IMR-90 (cell line): ENCODE data around the gene CDH2. TPM values are rescaled to one million over a fixed set of nuclear protein-coding genes. Genes with fewer than 3 reads are reported as not detected.
A peak's percentile ranks its signal among the peaks of the same experiment; 100 is the strongest.

Source experiments
- ATAC-seq: fragments of 200-7000 bp; cut with Tn5 transposase; 2 replicates; pipeline ENCODE4 v1.9.1; 2020; ENCODE audit warnings: low read depth, mild to moderate bottlenecking, moderate library complexity
- BruUV-seq: library from RNA; stranded (reverse); fragments of 400-500 nt; replicated peaks from 2 replicates; lab custom pipeline; 2021; lab: Mats Ljungman, UMichigan
- CTCF ChIA-PET: fragments of 300-600 bp; formaldehyde crosslinking; extraction: SDS; loops from one replicate; lab custom pipeline; 2021; ENCODE audit warnings: antibody characterized with exemption; lab: Yijun Ruan, JAX
- POLR2A ChIA-PET: fragments of 300-600 bp; sonication (Branson Sonifier 250); formaldehyde crosslinking; loops from one replicate; lab custom pipeline; 2022; ENCODE audit warnings: antibody characterized with exemption; ENCODE audit not compliant: unreplicated experiment; lab: Charles Lee
- DNase-seq: peaks from one replicate; pipeline ENCODE4 v3.0.0; 2013
- H2AFZ ChIP-seq: replicated peaks from 2 replicates; pipeline ENCODE3; 2013; ENCODE audit warnings: low read length, mild to moderate bottlenecking; ENCODE audit not compliant: poor library complexity
- H2AK5ac ChIP-seq: 2 replicates; pipeline ENCODE4 v1.6.1; 2013; ENCODE audit warnings: low read depth, low read length, inconsistent platforms
- H2AK9ac ChIP-seq: replicated peaks from 2 replicates; pipeline ENCODE3; 2013; ENCODE audit warnings: mild to moderate bottlenecking, low read depth, low read length, moderate library complexity; ENCODE audit not compliant: poor library complexity
- H2BK120ac ChIP-seq: 2 replicates; pipeline ENCODE4 v1.6.1; 2013; ENCODE audit warnings: low read depth, low read length, inconsistent platforms
- H2BK15ac ChIP-seq: 3 replicates; pipeline ENCODE4 v1.6.1; 2013; ENCODE audit warnings: low read depth, low read length, inconsistent platforms
- H2BK20ac ChIP-seq: 2 replicates; pipeline ENCODE4 v1.6.1; 2013; ENCODE audit warnings: low read depth, mild to moderate bottlenecking, inconsistent platforms, low read length, moderate library complexity
- H2BK5ac ChIP-seq: 2 replicates; pipeline ENCODE4 v1.6.1; 2013; ENCODE audit warnings: mild to moderate bottlenecking, low read depth, low read length, inconsistent platforms; ENCODE audit not compliant: poor library complexity, severe bottlenecking
- H3K14ac ChIP-seq: replicated peaks from 2 replicates; pipeline ENCODE4 v1.6.1; 2013; ENCODE audit warnings: low read depth, low read length, inconsistent platforms
- H3K18ac ChIP-seq: 2 replicates; pipeline ENCODE4 v1.6.1; 2013; ENCODE audit warnings: low read depth, low read length, control low read depth
- H3K23ac ChIP-seq: 2 replicates; pipeline ENCODE4 v1.6.1; 2013; ENCODE audit warnings: low read depth, low read length, inconsistent platforms
- H3K27ac ChIP-seq: 2 replicates; pipeline ENCODE4 v1.5.1; 2013; ENCODE audit warnings: mild to moderate bottlenecking, control low read depth, low read length; ENCODE audit not compliant: insufficient read depth
- H3K27me3 ChIP-seq: 2 replicates; pipeline ENCODE4 v1.6.1; 2013; ENCODE audit warnings: low read length; ENCODE audit not compliant: control insufficient read depth, insufficient read depth
- H3K36me3 ChIP-seq: 2 replicates; pipeline ENCODE4 v1.6.1; 2013; ENCODE audit warnings: low read length, mixed read lengths; ENCODE audit not compliant: control insufficient read depth, insufficient read depth
- H3K4ac ChIP-seq: 2 replicates; pipeline ENCODE4 v1.6.1; 2013; ENCODE audit warnings: low read depth, low read length, inconsistent platforms
- H3K4me1 ChIP-seq: 2 replicates; pipeline ENCODE4 v1.6.1; 2013; ENCODE audit warnings: low read length, mixed read lengths; ENCODE audit not compliant: control insufficient read depth, insufficient read depth
- H3K4me2 ChIP-seq: 2 replicates; pipeline ENCODE4 v1.6.1; 2013; ENCODE audit warnings: low read depth, mild to moderate bottlenecking, control low read depth, low read length, moderate library complexity
- H3K4me3 ChIP-seq: 2 replicates; pipeline ENCODE4 v1.5.1; 2013; ENCODE audit warnings: low read depth, mild to moderate bottlenecking, control low read depth, low read length, moderate library complexity; ENCODE audit not compliant: insufficient read depth
- H3K56ac ChIP-seq: 2 replicates; pipeline ENCODE4 v1.6.1; 2013; ENCODE audit warnings: low read length, inconsistent platforms; ENCODE audit not compliant: insufficient read depth; ENCODE audit errors: extremely low read depth
- H3K79me1 ChIP-seq, 2 experiments: 2 replicates each; pipeline ENCODE4 v1.6.1; 2013; ENCODE audit warnings: low read length in 2 of 2, inconsistent platforms in 1 of 2, low read depth in 1 of 2
- H3K9ac ChIP-seq: 2 replicates; pipeline ENCODE4 v1.6.1; 2013; ENCODE audit warnings: low read depth, low read length, control low read depth
- H3K9me1 ChIP-seq: 2 replicates; pipeline ENCODE4 v1.6.1; 2013; ENCODE audit warnings: low read length, inconsistent platforms; ENCODE audit not compliant: insufficient read depth
- H3K9me3 ChIP-seq: 2 replicates; pipeline ENCODE4 v1.6.1; 2013; ENCODE audit warnings: low read length; ENCODE audit not compliant: control insufficient read depth, insufficient read depth
- H4K20me1 ChIP-seq: 2 replicates; pipeline ENCODE4 v1.6.1; 2013; ENCODE audit warnings: low read length, inconsistent platforms; ENCODE audit not compliant: insufficient read depth
- H4K5ac ChIP-seq: 2 replicates; pipeline ENCODE4 v1.6.1; 2013; ENCODE audit warnings: mild to moderate bottlenecking, low read depth, low read length, control low read depth
- H4K8ac ChIP-seq, 2 experiments: 2 replicates each; pipeline ENCODE4 v1.6.1; 2013; ENCODE audit warnings: low read depth in 2 of 2, low read length in 2 of 2, control low read depth in 1 of 2, inconsistent platforms in 1 of 2
- H4K91ac ChIP-seq: 2 replicates; pipeline ENCODE4 v1.6.1; 2013; ENCODE audit warnings: low read depth, low read length, inconsistent platforms; ENCODE audit not compliant: insufficient read depth
- CEBPB ChIP-seq: IDR thresholded peaks from 2 replicates; pipeline ENCODE4 v1.6.1; 2012; ENCODE audit warnings: low read depth, low read length, improper control_type of control experiment
- MAFK ChIP-seq: IDR thresholded peaks from 2 replicates; pipeline ENCODE4 v1.6.1; 2012; ENCODE audit warnings: low read depth, low read length, improper control_type of control experiment
- NFE2L2 ChIP-seq: fragments of 150-350 bp; IDR thresholded peaks from 2 replicates; pipeline ENCODE4 v1.6.1; 2016; ENCODE audit warnings: low read depth, mild to moderate bottlenecking, low read length
- WGBS, 2 experiments: methylation state at CpG; one replicate each; pipeline versions ENCODE4 v1.1.5 to v1.1.7; 2013; ENCODE audit warnings: missing lambda C conversion rate in 2 of 2; ENCODE audit not compliant: insufficient read length in 1 of 2; ENCODE audit errors: extremely low coverage in 2 of 2; 5-methylcytosine and 5-hydroxymethylcytosine counted together
- dilution Hi-C: fragments of 300-500 bp; cut with HindIII; formaldehyde crosslinking; loops from one replicate; pipeline ENCODE4 v1.14.3; 2018; ENCODE audit warnings: low sequenced_read_pairs; ENCODE audit not compliant: unreplicated experiment
- in situ Hi-C: fragments of 300-500 bp; cut with MboI; formaldehyde crosslinking; loops from 3 replicates; pipeline ENCODE4 v1.14.3; 2019; ENCODE audit warnings: low sequenced_read_pairs, inconsistent platforms, mixed read lengths
- intact Hi-C: fragments of 100-400 bp; cut with micrococcal nuclease; formaldehyde crosslinking; loops from 2 replicates; pipeline ENCODE4 v1.10.0; 2022
- polyA plus RNA-seq, 3 experiments: library from polyadenylated mRNA; depleted of rRNA; stranded (reverse); fragments of >200 nt; gene quantifications; 2 replicates each; pipeline ENCODE4 v1.2.3, GENCODE V29; 2012; ENCODE audit warnings: low replicate concordance in 1 of 3
- total RNA-seq: library from RNA; depleted of rRNA; stranded (reverse); fragments of >200 nt; gene quantifications from 2 replicates; pipeline ENCODE4 v1.2.3, GENCODE V29; 2012
- TF ChIP-seq, protein P1 (sequence below): fragments of 150-350 bp; IDR thresholded peaks from 2 replicates; pipeline ENCODE4 v1.6.1; 2017; ENCODE audit warnings: mild to moderate bottlenecking, antibody characterized with exemption, low read length, low read depth

The CDH2 gene
- total and polyA plus RNA-seq, 2 of the 4 experiments (the other 2 are of a cell fraction), result 55.6 to 111 TPM

DNA sequence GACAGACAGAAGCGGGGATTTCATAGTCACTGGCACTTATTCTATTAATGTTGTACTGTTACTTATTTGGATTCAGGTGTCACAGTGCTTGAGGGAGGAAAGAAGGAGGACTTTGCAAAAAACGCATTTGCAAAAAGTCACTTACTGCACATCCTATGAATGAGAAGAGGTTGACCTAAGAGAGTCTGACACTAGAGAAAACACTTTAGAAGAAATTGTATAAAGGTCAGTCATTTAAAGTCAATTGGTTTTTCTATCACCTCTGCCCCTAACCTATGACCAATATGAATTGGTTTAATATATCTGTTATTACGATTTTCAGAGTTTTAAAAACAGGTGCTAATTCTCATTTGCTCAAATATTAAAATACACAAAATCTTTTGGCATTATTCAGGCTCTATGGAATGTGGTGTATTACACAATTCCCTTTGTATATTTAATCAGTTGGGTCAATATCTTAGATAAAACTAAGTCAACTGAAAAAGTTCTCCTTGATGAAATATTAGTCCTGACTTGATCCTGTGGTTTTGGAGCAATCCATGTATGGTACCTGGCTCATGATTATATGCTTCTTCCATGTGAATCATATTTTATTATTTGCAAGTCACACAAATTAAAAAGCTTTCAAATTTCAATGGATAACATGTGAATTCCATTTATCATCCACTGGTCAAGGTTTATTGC lies 157.4 kb downstream of the CDH2 start:
- CTCF ChIA-PET, result no interaction called here
- H3K18ac ChIP-seq, result no peak overlapping the region; the same call in 1 of the 2 replicates
- H3K79me1 ChIP-seq, result peaks cover 7 to 8% of the 10 kb centered on the region in 2 experiments
- no peak overlapping the region for H2AK9ac ChIP-seq
- H3K4me2 ChIP-seq, result no peak overlapping the region
- no peak overlapping the region for H4K91ac ChIP-seq
- peak; percentile 35 for DNase-seq
- no peak overlapping the region for H4K5ac ChIP-seq
- intact Hi-C loops, result loop anchor here (5.0 to 10.0 kb wide), 3 partner anchors 78 to 415 kb away; no protein-coding TSS in a partner anchor
- no peak overlapping the region for H2AK5ac ChIP-seq
- H3K4me1 ChIP-seq, result no peaks in the 10 kb centered on the region
- no peak overlapping the region for H2BK20ac ChIP-seq
- ATAC-seq, result no peak; the same call in 1 of the 2 replicates
- in situ Hi-C loops, result loop anchor here (10.0 kb wide), 1 partner anchor 165 kb away; no protein-coding TSS in a partner anchor
- H3K14ac ChIP-seq, result no peak overlapping the region
- TF ChIP-seq, protein P1, sequence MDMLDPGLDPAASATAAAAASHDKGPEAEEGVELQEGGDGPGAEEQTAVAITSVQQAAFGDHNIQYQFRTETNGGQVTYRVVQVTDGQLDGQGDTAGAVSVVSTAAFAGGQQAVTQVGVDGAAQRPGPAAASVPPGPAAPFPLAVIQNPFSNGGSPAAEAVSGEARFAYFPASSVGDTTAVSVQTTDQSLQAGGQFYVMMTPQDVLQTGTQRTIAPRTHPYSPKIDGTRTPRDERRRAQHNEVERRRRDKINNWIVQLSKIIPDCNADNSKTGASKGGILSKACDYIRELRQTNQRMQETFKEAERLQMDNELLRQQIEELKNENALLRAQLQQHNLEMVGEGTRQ, result no peak
- TF ChIP-seq NFE2L2 (no peak), MAFK (no peak), CEBPB (peak; percentile 81)
- H3K23ac ChIP-seq, result no peak overlapping the region
- H3K9ac ChIP-seq, result no peak overlapping the region
- no peak overlapping the region for H3K4ac ChIP-seq
- no peaks in the 10 kb centered on the region for H4K20me1 ChIP-seq
- no peaks in the 10 kb centered on the region for H3K9me1 ChIP-seq
- no peak overlapping the region for H2BK15ac ChIP-seq
- WGBS, 2 experiments, result no CpG with 5 or more reads among the region's 3 CpGs
- no peak overlapping the region for H2BK5ac ChIP-seq
- BruUV-seq, result no TSS peak
- no peaks in the 10 kb centered on the region for H3K9me3 ChIP-seq
- POLR2A ChIA-PET, result interaction anchor here (0.7 kb wide), 1 partner anchor 12 kb away, joined by 3 read pairs; no protein-coding TSS in a partner anchor
- H2AFZ ChIP-seq, result no peak overlapping the region
- H3K36me3 ChIP-seq, result no peaks in the 10 kb centered on the region
- no peaks in the 10 kb centered on the region for H3K27me3 ChIP-seq
- H2BK120ac ChIP-seq, result no peak overlapping the region
- no peak overlapping the region for H3K27ac ChIP-seq
- H3K56ac ChIP-seq, result no peak overlapping the region
- H3K4me3 ChIP-seq, result no peak overlapping the region
- dilution Hi-C loops, result no loop called here
- no peak overlapping the region for H4K8ac ChIP-seq
